Retinal pigment epithelial cell (primary cell): ENCODE data around the gene ATP2B3.

Experiments
- DNase-seq: peaks from one replicate; pipeline ENCODE4 v3.0.0-alpha.2; 2010; ENCODE audit warnings: low read depth
- H3K4me3 ChIP-seq: 2 replicates; pipeline ENCODE4 v1.5.1; 2011; ENCODE audit warnings: mild to moderate bottlenecking, low read length, control low read depth, moderate library complexity
- TF ChIP-seq, protein P1 (sequence below): conservative IDR thresholded peaks from 2 replicates; pipeline ENCODE4 v1.5.1; 2011; ENCODE audit warnings: low read depth, low read length, control low read depth, inconsistent platforms

Gene ATP2B3

DNA sequence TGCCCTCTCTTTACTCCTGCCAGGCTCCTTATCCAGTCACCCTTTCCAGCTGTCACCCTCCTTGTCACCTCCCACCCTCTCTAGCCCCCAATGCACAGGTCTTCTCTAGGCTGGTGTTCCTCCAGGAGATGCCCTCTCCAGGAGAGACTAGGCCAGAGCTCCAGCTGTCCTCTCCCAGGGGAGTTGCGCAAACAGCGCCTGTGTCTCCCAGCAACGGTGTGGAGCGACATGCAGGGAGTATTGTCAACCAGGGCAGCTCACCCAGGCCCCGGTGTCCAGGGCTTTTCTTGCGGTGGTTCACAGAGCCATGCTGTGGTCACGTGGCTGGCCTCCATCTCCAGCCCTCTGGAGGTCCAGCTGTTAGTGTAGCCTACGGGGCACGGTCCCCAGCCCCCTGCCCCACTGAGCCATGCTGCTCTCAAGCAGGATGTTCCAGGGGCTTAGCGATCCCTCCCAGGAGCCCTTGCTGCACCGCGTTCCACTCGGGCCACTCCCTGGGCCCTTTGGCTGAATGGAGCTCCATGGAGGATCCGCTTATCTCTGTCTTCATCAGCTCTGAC lies 46.7 kb downstream of the ATP2B3 start:
- H3K4me3 ChIP-seq: no peak overlapping the region
- no peak for DNase-seq
- TF ChIP-seq, protein P1, sequence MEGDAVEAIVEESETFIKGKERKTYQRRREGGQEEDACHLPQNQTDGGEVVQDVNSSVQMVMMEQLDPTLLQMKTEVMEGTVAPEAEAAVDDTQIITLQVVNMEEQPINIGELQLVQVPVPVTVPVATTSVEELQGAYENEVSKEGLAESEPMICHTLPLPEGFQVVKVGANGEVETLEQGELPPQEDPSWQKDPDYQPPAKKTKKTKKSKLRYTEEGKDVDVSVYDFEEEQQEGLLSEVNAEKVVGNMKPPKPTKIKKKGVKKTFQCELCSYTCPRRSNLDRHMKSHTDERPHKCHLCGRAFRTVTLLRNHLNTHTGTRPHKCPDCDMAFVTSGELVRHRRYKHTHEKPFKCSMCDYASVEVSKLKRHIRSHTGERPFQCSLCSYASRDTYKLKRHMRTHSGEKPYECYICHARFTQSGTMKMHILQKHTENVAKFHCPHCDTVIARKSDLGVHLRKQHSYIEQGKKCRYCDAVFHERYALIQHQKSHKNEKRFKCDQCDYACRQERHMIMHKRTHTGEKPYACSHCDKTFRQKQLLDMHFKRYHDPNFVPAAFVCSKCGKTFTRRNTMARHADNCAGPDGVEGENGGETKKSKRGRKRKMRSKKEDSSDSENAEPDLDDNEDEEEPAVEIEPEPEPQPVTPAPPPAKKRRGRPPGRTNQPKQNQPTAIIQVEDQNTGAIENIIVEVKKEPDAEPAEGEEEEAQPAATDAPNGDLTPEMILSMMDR: no peak

DNA sequence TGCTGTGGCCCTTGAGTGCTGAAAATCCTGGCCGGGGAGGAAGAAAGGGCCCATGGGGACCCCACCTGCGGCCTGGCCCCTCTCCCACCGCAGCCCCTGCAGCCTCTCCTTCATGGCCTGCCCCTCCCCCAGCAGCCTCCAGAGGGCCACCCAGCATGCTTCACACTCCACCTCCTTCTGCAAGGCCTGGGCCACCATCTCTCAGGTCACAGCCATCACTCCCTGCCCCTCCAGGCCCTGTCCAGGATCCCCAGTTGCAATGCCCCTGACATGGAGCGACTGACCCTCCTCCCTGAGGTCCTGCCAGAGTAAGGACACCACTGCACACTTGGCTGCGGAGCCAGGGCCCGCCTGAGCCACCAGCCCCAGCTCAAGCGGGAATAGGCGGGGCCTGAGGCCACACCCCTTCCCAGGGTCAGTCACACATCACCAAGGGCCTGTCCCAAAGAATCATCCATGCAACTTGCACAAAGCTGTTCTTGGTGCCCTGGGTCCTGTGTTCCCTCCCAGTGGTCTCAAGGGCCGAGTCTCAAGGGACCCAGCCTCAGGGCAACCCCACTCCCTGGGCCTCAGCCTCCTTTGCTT lies 48.6 kb downstream of the ATP2B3 start:
- DNase-seq: no peak
- TF ChIP-seq, protein P1: no peak
- H3K4me3 ChIP-seq: no peak overlapping the region

- no peak overlapping the region for H3K4me3 ChIP-seq
- TF ChIP-seq, protein P1: no peak
- no peak for DNase-seq
Measured at GRCh38 chrX:153568451-153569011, 51.1 kb downstream of the ATP2B3 start.

GRCh38 chrX:153569475-153569874 lies 52.0 kb downstream of the ATP2B3 start:
- TF ChIP-seq, protein P1: no peak
- H3K4me3 ChIP-seq: no peak overlapping the region
- no peak for DNase-seq

GRCh38 chrX:153571534-153571908 lies 54.1 kb downstream of the ATP2B3 start:
- H3K4me3 ChIP-seq: no peak overlapping the region
- DNase-seq: no peak
- TF ChIP-seq, protein P1: no peak

- H3K4me3 ChIP-seq: no peak overlapping the region
- no peak for DNase-seq
- TF ChIP-seq, protein P1: no peak
Measured at GRCh38 chrX:153572601-153573000, 55.2 kb downstream of the ATP2B3 start.

- DNase-seq: no peak
- H3K4me3 ChIP-seq: no peak overlapping the region
- TF ChIP-seq, protein P1: no peak
Measured at GRCh38 chrX:153573984-153574383, 56.5 kb downstream of the ATP2B3 start.
